IMR-90 (cell line): ENCODE results near the gene SETSIP. TPM values are rescaled to one million over a fixed set of nuclear protein-coding genes. Genes with fewer than 3 reads are reported as not detected.

ENCODE experiments used
- ATAC-seq: fragments of 200-7000 bp; cut with Tn5 transposase; 2 replicates; pipeline ENCODE4 v1.9.1; 2020; ENCODE audit warnings: low read depth, mild to moderate bottlenecking, moderate library complexity
- BruUV-seq: library from RNA; stranded (reverse); fragments of 400-500 nt; replicated peaks from 2 replicates; lab custom pipeline; 2021; lab: Mats Ljungman, UMichigan
- CTCF ChIA-PET: fragments of 300-600 bp; formaldehyde crosslinking; extraction: SDS; loops from one replicate; lab custom pipeline; 2021; ENCODE audit warnings: antibody characterized with exemption; lab: Yijun Ruan, JAX
- POLR2A ChIA-PET: fragments of 300-600 bp; sonication (Branson Sonifier 250); formaldehyde crosslinking; loops from one replicate; lab custom pipeline; 2022; ENCODE audit warnings: antibody characterized with exemption; ENCODE audit not compliant: unreplicated experiment; lab: Charles Lee
- DNase-seq: peaks from one replicate; pipeline ENCODE4 v3.0.0; 2013
- H2AFZ ChIP-seq: replicated peaks from 2 replicates; pipeline ENCODE3; 2013; ENCODE audit warnings: low read length, mild to moderate bottlenecking; ENCODE audit not compliant: poor library complexity
- H2AK5ac ChIP-seq: 2 replicates; pipeline ENCODE4 v1.6.1; 2013; ENCODE audit warnings: low read depth, low read length, inconsistent platforms
- H2AK9ac ChIP-seq: replicated peaks from 2 replicates; pipeline ENCODE3; 2013; ENCODE audit warnings: mild to moderate bottlenecking, low read depth, low read length, moderate library complexity; ENCODE audit not compliant: poor library complexity
- H2BK120ac ChIP-seq: 2 replicates; pipeline ENCODE4 v1.6.1; 2013; ENCODE audit warnings: low read depth, low read length, inconsistent platforms
- H2BK15ac ChIP-seq: 3 replicates; pipeline ENCODE4 v1.6.1; 2013; ENCODE audit warnings: low read depth, low read length, inconsistent platforms
- H2BK20ac ChIP-seq: 2 replicates; pipeline ENCODE4 v1.6.1; 2013; ENCODE audit warnings: low read depth, mild to moderate bottlenecking, inconsistent platforms, low read length, moderate library complexity
- H2BK5ac ChIP-seq: 2 replicates; pipeline ENCODE4 v1.6.1; 2013; ENCODE audit warnings: mild to moderate bottlenecking, low read depth, low read length, inconsistent platforms; ENCODE audit not compliant: poor library complexity, severe bottlenecking
- H3K14ac ChIP-seq: replicated peaks from 2 replicates; pipeline ENCODE4 v1.6.1; 2013; ENCODE audit warnings: low read depth, low read length, inconsistent platforms
- H3K18ac ChIP-seq: 2 replicates; pipeline ENCODE4 v1.6.1; 2013; ENCODE audit warnings: low read depth, low read length, control low read depth
- H3K23ac ChIP-seq: 2 replicates; pipeline ENCODE4 v1.6.1; 2013; ENCODE audit warnings: low read depth, low read length, inconsistent platforms
- H3K27ac ChIP-seq: 2 replicates; pipeline ENCODE4 v1.5.1; 2013; ENCODE audit warnings: mild to moderate bottlenecking, control low read depth, low read length; ENCODE audit not compliant: insufficient read depth
- H3K27me3 ChIP-seq: 2 replicates; pipeline ENCODE4 v1.6.1; 2013; ENCODE audit warnings: low read length; ENCODE audit not compliant: control insufficient read depth, insufficient read depth
- H3K36me3 ChIP-seq: 2 replicates; pipeline ENCODE4 v1.6.1; 2013; ENCODE audit warnings: low read length, mixed read lengths; ENCODE audit not compliant: control insufficient read depth, insufficient read depth
- H3K4ac ChIP-seq: 2 replicates; pipeline ENCODE4 v1.6.1; 2013; ENCODE audit warnings: low read depth, low read length, inconsistent platforms
- H3K4me1 ChIP-seq: 2 replicates; pipeline ENCODE4 v1.6.1; 2013; ENCODE audit warnings: low read length, mixed read lengths; ENCODE audit not compliant: control insufficient read depth, insufficient read depth
- H3K4me2 ChIP-seq: 2 replicates; pipeline ENCODE4 v1.6.1; 2013; ENCODE audit warnings: low read depth, mild to moderate bottlenecking, control low read depth, low read length, moderate library complexity
- H3K4me3 ChIP-seq: 2 replicates; pipeline ENCODE4 v1.5.1; 2013; ENCODE audit warnings: low read depth, mild to moderate bottlenecking, control low read depth, low read length, moderate library complexity; ENCODE audit not compliant: insufficient read depth
- H3K56ac ChIP-seq: 2 replicates; pipeline ENCODE4 v1.6.1; 2013; ENCODE audit warnings: low read length, inconsistent platforms; ENCODE audit not compliant: insufficient read depth; ENCODE audit errors: extremely low read depth
- H3K79me1 ChIP-seq, 2 experiments: 2 replicates each; pipeline ENCODE4 v1.6.1; 2013; ENCODE audit warnings: low read length in 2 of 2, inconsistent platforms in 1 of 2, low read depth in 1 of 2
- H3K9ac ChIP-seq: 2 replicates; pipeline ENCODE4 v1.6.1; 2013; ENCODE audit warnings: low read depth, low read length, control low read depth
- H3K9me1 ChIP-seq: 2 replicates; pipeline ENCODE4 v1.6.1; 2013; ENCODE audit warnings: low read length, inconsistent platforms; ENCODE audit not compliant: insufficient read depth
- H3K9me3 ChIP-seq: 2 replicates; pipeline ENCODE4 v1.6.1; 2013; ENCODE audit warnings: low read length; ENCODE audit not compliant: control insufficient read depth, insufficient read depth
- H4K20me1 ChIP-seq: 2 replicates; pipeline ENCODE4 v1.6.1; 2013; ENCODE audit warnings: low read length, inconsistent platforms; ENCODE audit not compliant: insufficient read depth
- H4K5ac ChIP-seq: 2 replicates; pipeline ENCODE4 v1.6.1; 2013; ENCODE audit warnings: mild to moderate bottlenecking, low read depth, low read length, control low read depth
- H4K8ac ChIP-seq, 2 experiments: 2 replicates each; pipeline ENCODE4 v1.6.1; 2013; ENCODE audit warnings: low read depth in 2 of 2, low read length in 2 of 2, control low read depth in 1 of 2, inconsistent platforms in 1 of 2
- H4K91ac ChIP-seq: 2 replicates; pipeline ENCODE4 v1.6.1; 2013; ENCODE audit warnings: low read depth, low read length, inconsistent platforms; ENCODE audit not compliant: insufficient read depth
- BHLHE40 ChIP-seq: fragments of 150-350 bp; IDR thresholded peaks from 2 replicates; pipeline ENCODE4 v1.6.1; 2016; ENCODE audit warnings: mild to moderate bottlenecking, low read depth, low read length
- CEBPB ChIP-seq: IDR thresholded peaks from 2 replicates; pipeline ENCODE4 v1.6.1; 2012; ENCODE audit warnings: low read depth, low read length, improper control_type of control experiment
- CHD1 ChIP-seq: IDR thresholded peaks from 2 replicates; pipeline ENCODE4 v1.6.1; 2012; ENCODE audit warnings: low read depth, low read length, improper control_type of control experiment
- CTCF ChIP-seq: conservative IDR thresholded peaks from 2 replicates; pipeline ENCODE4 v1.5.1; 2012; ENCODE audit warnings: mild to moderate bottlenecking, low read depth, low read length, improper control_type of control experiment
- FOS ChIP-seq: fragments of 150-350 bp; IDR thresholded peaks from 2 replicates; pipeline ENCODE4 v1.6.1; 2016; ENCODE audit warnings: low read depth, low read length
- MAFK ChIP-seq: IDR thresholded peaks from 2 replicates; pipeline ENCODE4 v1.6.1; 2012; ENCODE audit warnings: low read depth, low read length, improper control_type of control experiment
- MXI1 ChIP-seq: IDR thresholded peaks from 2 replicates; pipeline ENCODE4 v1.6.1; 2012; ENCODE audit warnings: low read depth, mild to moderate bottlenecking, low read length, moderate library complexity, borderline replicate concordance
- NFE2L2 ChIP-seq: fragments of 150-350 bp; IDR thresholded peaks from 2 replicates; pipeline ENCODE4 v1.6.1; 2016; ENCODE audit warnings: low read depth, mild to moderate bottlenecking, low read length
- POLR2A ChIP-seq: IDR thresholded peaks from 2 replicates; pipeline ENCODE4 v1.6.1; 2012; ENCODE audit warnings: mild to moderate bottlenecking, low read depth, low read length
- RAD21 ChIP-seq: IDR thresholded peaks from 2 replicates; pipeline ENCODE4 v1.6.1; 2012; ENCODE audit warnings: low read length, improper control_type of control experiment
- RFX5 ChIP-seq: IDR thresholded peaks from 2 replicates; pipeline ENCODE4 v1.8.0; 2012; ENCODE audit warnings: low read depth, mild to moderate bottlenecking, low read length, moderate library complexity
- SMC3 ChIP-seq: fragments of 150-350 bp; IDR thresholded peaks from 2 replicates; pipeline ENCODE4 v1.6.1; 2016; ENCODE audit warnings: low read depth, mild to moderate bottlenecking, antibody characterized with exemption, low read length, moderate library complexity
- USF2 ChIP-seq: fragments of 150-350 bp; IDR thresholded peaks from 2 replicates; pipeline ENCODE4 v1.6.1; 2017; ENCODE audit warnings: mild to moderate bottlenecking, antibody characterized with exemption, low read length, low read depth
- WGBS, 2 experiments: methylation state at CpG; one replicate each; pipeline versions ENCODE4 v1.1.5 to v1.1.7; 2013; ENCODE audit warnings: missing lambda C conversion rate in 2 of 2; ENCODE audit not compliant: insufficient read length in 1 of 2; ENCODE audit errors: extremely low coverage in 2 of 2; 5-methylcytosine and 5-hydroxymethylcytosine counted together
- dilution Hi-C: fragments of 300-500 bp; cut with HindIII; formaldehyde crosslinking; loops from one replicate; pipeline ENCODE4 v1.14.3; 2018; ENCODE audit warnings: low sequenced_read_pairs; ENCODE audit not compliant: unreplicated experiment
- in situ Hi-C: fragments of 300-500 bp; cut with MboI; formaldehyde crosslinking; loops from 3 replicates; pipeline ENCODE4 v1.14.3; 2019; ENCODE audit warnings: low sequenced_read_pairs, inconsistent platforms, mixed read lengths
- intact Hi-C: fragments of 100-400 bp; cut with micrococcal nuclease; formaldehyde crosslinking; loops from 2 replicates; pipeline ENCODE4 v1.10.0; 2022
- polyA plus RNA-seq, 3 experiments: library from polyadenylated mRNA; depleted of rRNA; stranded (reverse); fragments of >200 nt; gene quantifications; 2 replicates each; pipeline ENCODE4 v1.2.3, GENCODE V29; 2012; ENCODE audit warnings: low replicate concordance in 1 of 3
- total RNA-seq: library from RNA; depleted of rRNA; stranded (reverse); fragments of >200 nt; gene quantifications from 2 replicates; pipeline ENCODE4 v1.2.3, GENCODE V29; 2012

SETSIP gene
- total and polyA plus RNA-seq, 2 of the 4 experiments (the other 2 are of a cell fraction) = not detected

GRCh38 chr1:92031281-92032110 lies 43.7 kb downstream of the SETSIP start:
- Histone ChIP-seq H3K4ac (peak overlapping the region; percentile 51), H3K36me3 (no peaks in the 10 kb centered on the region), H3K56ac (no peak overlapping the region), H4K8ac (peak overlapping the region; percentile 21 to 73; a peak in 2 of 4 replicates), H3K79me1 (no peaks in the 10 kb centered on the region; a peak in 1 of 4 replicates), H3K9ac (no peak overlapping the region), H3K27ac (peak overlapping the region; percentile 20; the same call in 1 of the 2 replicates), H2BK15ac (peak overlapping the region; percentile 39; the same call in 1 of the 3 replicates), H2AK9ac (no peak overlapping the region), H3K18ac (peak overlapping the region; percentile 77; the same call in 1 of the 2 replicates), H2BK5ac (peak overlapping the region; percentile 30), H2AK5ac (no peak overlapping the region), H3K27me3 (no peaks in the 10 kb centered on the region), H4K20me1 (no peaks in the 10 kb centered on the region), H3K9me1 (peaks cover 4% of the 10 kb centered on the region; the same call in 1 of the 2 replicates), H2BK120ac (peak overlapping the region; percentile 63; the same call in 1 of the 2 replicates), H3K14ac (peak overlapping the region; percentile 68), H2BK20ac (peak overlapping the region; percentile 35; the same call in 1 of the 2 replicates), H4K91ac (peak overlapping the region; percentile 34; the same call in 1 of the 2 replicates), H3K4me3 (no peak overlapping the region), H3K23ac (peak overlapping the region; percentile 55; the same call in 1 of the 2 replicates), H3K9me3 (no peaks in the 10 kb centered on the region), H4K5ac (peak overlapping the region; percentile 74), H3K4me2 (peak overlapping the region; percentile 37; the same call in 1 of the 2 replicates), H2AFZ (peak overlapping the region; percentile 74), H3K4me1 (peaks cover 6% of the 10 kb centered on the region)
- TF ChIP-seq CTCF (no peak), MXI1 (no peak), NFE2L2 (no peak), POLR2A (no peak), RAD21 (no peak), RFX5 (no peak), BHLHE40 (no peak), CHD1 (no peak), CEBPB (no peak), FOS (no peak), USF2 (no peak), MAFK (no peak), SMC3 (no peak)
- WGBS, 2 experiments = no CpG with 5 or more reads among the region's 6 CpGs
- DNase-seq (peak; percentile 21), ATAC-seq (peak; percentile 25; the same call in 1 of the 2 replicates)
- intact Hi-C loops = no loop called here
- dilution Hi-C loops = no loop called here
- CTCF ChIA-PET = interaction anchor here (1.3 kb wide), 1 partner anchor 236 kb away, joined by 3 read pairs; no protein-coding TSS in a partner anchor
- in situ Hi-C loops = no loop called here
- no TSS peak for BruUV-seq
- POLR2A ChIA-PET = interaction anchor here (0.6 kb wide), 1 partner anchor 30 kb away, joined by 4 read pairs; no protein-coding TSS in a partner anchor
